CD4-positive, alpha-beta T cell (primary cell): ENCODE results near the gene UQCRHL. TPM values are rescaled to one million over a fixed set of nuclear protein-coding genes. Genes with fewer than 3 reads are reported as not detected.
A peak's percentile ranks its signal among the peaks of the same experiment; 100 is the strongest.

Experiments
- ATAC-seq: fragments of 200-7000 bp; cut with Tn5 transposase; one replicate; pipeline ENCODE4 v1.10.0; 2022; ENCODE audit warnings: mild to moderate bottlenecking; ENCODE audit not compliant: poor library complexity
- CTCF ChIA-PET: fragments of 350-600 bp; sonication (Branson Sonifier 250); formaldehyde crosslinking; loops from one replicate; lab custom pipeline; 2021; ENCODE audit warnings: antibody characterized with exemption, inconsistent platforms; lab: Charles Lee
- POLR2A ChIA-PET: fragments of 350-600 bp; sonication (Branson Sonifier 250); formaldehyde crosslinking; loops from one replicate; lab custom pipeline; 2021; ENCODE audit warnings: antibody characterized with exemption, inconsistent platforms; lab: Charles Lee
- DNase-seq, 14 experiments: peaks; one replicate each; pipeline ENCODE4 v3.0.0-alpha.2; 2013 to 2020; ENCODE audit warnings: mixed read lengths in 2 of 14
- H3K27ac ChIP-seq, 2 donors: one replicate each; pipeline versions ENCODE4 v1.5.1 to v1.7.0; 2013; ENCODE audit warnings: low read length in 2 of 2, low read depth in 1 of 2, mild to moderate bottlenecking in 1 of 2
- H3K27me3 ChIP-seq, 2 experiments: 1 replicate in 1 of 2; 2 replicates in 1 of 2; pipeline versions ENCODE4 v1.6.1 to v1.7.0; 2013; ENCODE audit warnings: low read length in 2 of 2, control low read depth in 1 of 2, mild to moderate bottlenecking in 1 of 2, moderate library complexity in 1 of 2; ENCODE audit not compliant: insufficient read depth in 2 of 2, control insufficient read depth in 1 of 2
- H3K36me3 ChIP-seq: one replicate; pipeline ENCODE4 v1.6.1; 2013; ENCODE audit warnings: low read length, control low read depth; ENCODE audit not compliant: insufficient read depth
- H3K4me1 ChIP-seq: one replicate; pipeline ENCODE4 v1.6.1; 2013; ENCODE audit warnings: low read length, control low read depth; ENCODE audit not compliant: insufficient read depth
- H3K4me3 ChIP-seq: one replicate; pipeline ENCODE4 v1.5.1; 2013; ENCODE audit warnings: mild to moderate bottlenecking, low read length, moderate library complexity
- H3K9me3 ChIP-seq, 2 experiments: 1 replicate in 1 of 2; 2 replicates in 1 of 2; pipeline versions ENCODE4 v1.6.1 to v1.7.0; 2013; ENCODE audit warnings: low read length in 2 of 2, mild to moderate bottlenecking in 2 of 2, control low read depth in 1 of 2, moderate library complexity in 1 of 2; ENCODE audit not compliant: control insufficient read depth in 1 of 2, insufficient read depth in 1 of 2
- H3K27ac Mint-ChIP-seq: one replicate; pipeline ENCODE4 v1.8.0; 2020; ENCODE audit warnings: mixed read lengths
- H3K27me3 Mint-ChIP-seq: one replicate; pipeline ENCODE4 v1.8.0; 2021; ENCODE audit warnings: mixed read lengths
- H3K36me3 Mint-ChIP-seq: one replicate; pipeline ENCODE4 v1.8.0; 2021; ENCODE audit warnings: low read depth, mixed read lengths
- H3K4me1 Mint-ChIP-seq: one replicate; pipeline ENCODE4 v1.8.0; 2021; ENCODE audit warnings: low read depth, mixed read lengths
- H3K4me3 Mint-ChIP-seq: one replicate; pipeline ENCODE4 v1.8.0; 2020; ENCODE audit warnings: mild to moderate bottlenecking, mixed read lengths
- H3K9me3 Mint-ChIP-seq: one replicate; pipeline ENCODE4 v1.8.0; 2020; ENCODE audit warnings: mixed read lengths
- CTCF ChIP-seq: fragments of 200-600 bp; IDR thresholded peaks from one replicate; pipeline ENCODE4 v1.8.0; 2022; ENCODE audit warnings: antibody characterized with exemption, mild to moderate bottlenecking
- intact Hi-C, 2 experiments: fragments of 100-400 bp; cut with DNase I in 1 of 2; cut with micrococcal nuclease in 1 of 2; formaldehyde crosslinking; loops; one replicate each; pipeline versions ENCODE4 v1.15.1 to v1.9.0; 2023 to 2025; cut with DNase I, micrococcal nuclease
- total RNA-seq, 174 experiments: library from RNA in 2 of 174; stranded (reverse) in 2 of 174; gene quantifications; one replicate each; pipeline ENCODE4 v1.2.3 and lab custom pipeline; 2021 to 2026

Gene UQCRHL
- total RNA-seq, 2 experiments from 2014 or later: 0.25 to 0.69 TPM

GRCh38 chr1:15852036-15852827, 44.8 kb upstream of the UQCRHL start:
- H3K4me1 Mint-ChIP-seq: peaks cover 53% of the 10 kb centered on the region
- Histone ChIP-seq H3K27me3 (no peaks in the 10 kb centered on the region), H3K4me1 (peaks cover 28% of the 10 kb centered on the region), H3K27ac (no peak overlapping the region), H3K4me3 (no peak overlapping the region), H3K36me3 (no peaks in the 10 kb centered on the region), H3K9me3 (no peaks in the 10 kb centered on the region)
- DNase-seq (no peak), ATAC-seq (no peak)
- H3K27me3 Mint-ChIP-seq: no peaks in the 10 kb centered on the region
- peak overlapping the region; percentile 29 for H3K27ac Mint-ChIP-seq
- no peak overlapping the region for H3K4me3 Mint-ChIP-seq
- no peaks in the 10 kb centered on the region for H3K9me3 Mint-ChIP-seq
- ChIA-PET CTCF (interaction anchor here (2.2 to 5.4 kb wide), 2 partner anchors 18 to 36 kb away, joined by 11 to 32 read pairs; no protein-coding TSS in a partner anchor), POLR2A (interaction anchor here (10.4 kb wide), 1 partner anchor 16 kb away, joined by 518 read pairs; no protein-coding TSS in a partner anchor)
- no peak for TF ChIP-seq CTCF
- intact Hi-C loops: loop anchor here in 1 of 2 experiments (5.0 to 10.0 kb wide), 3 partner anchors 35 to 125 kb away; partner anchors contain the start of gene ZBTB17
- peaks cover 18% of the 10 kb centered on the region for H3K36me3 Mint-ChIP-seq

GRCh38 chr1:15851210-15852035, 44.0 kb upstream of the UQCRHL start:
- Mint-ChIP-seq H3K36me3 (peaks cover 22% of the 10 kb centered on the region), H3K27ac (peak overlapping the region; percentile 29), H3K4me1 (peaks cover 60% of the 10 kb centered on the region), H3K9me3 (no peaks in the 10 kb centered on the region), H3K4me3 (peak overlapping the region; percentile 65), H3K27me3 (no peaks in the 10 kb centered on the region)
- Histone ChIP-seq H3K27me3 (no peaks in the 10 kb centered on the region), H3K4me1 (peaks cover 36% of the 10 kb centered on the region), H3K4me3 (no peak overlapping the region), H3K9me3 (no peaks in the 10 kb centered on the region), H3K36me3 (no peaks in the 10 kb centered on the region), H3K27ac (no peak overlapping the region)
- CTCF ChIA-PET: interaction anchor here (2.2 to 5.4 kb wide), 2 partner anchors 18 to 35 kb away, joined by 11 to 32 read pairs; no protein-coding TSS in a partner anchor
- intact Hi-C loops: loop anchor here in 1 of 2 experiments (5.0 to 10.0 kb wide), 3 partner anchors 34 to 126 kb away; partner anchors contain the start of gene ZBTB17
- DNase-seq (no peak), ATAC-seq (no peak)
- no peak for TF ChIP-seq CTCF
- POLR2A ChIA-PET: interaction anchor here (0.8 to 10.4 kb wide), 3 partner anchors 8 to 125 kb away, joined by 3 to 518 read pairs (median 9); partner anchors contain the start of gene ZBTB17

GRCh38 chr1:15850471-15851001, 43.1 kb upstream of the UQCRHL start:
- no peaks in the 10 kb centered on the region for H3K9me3 Mint-ChIP-seq
- H3K4me1 ChIP-seq: peaks cover 44% of the 10 kb centered on the region

More at GRCh38 chr1:15850471-15851001, 43.1 kb upstream of the UQCRHL start:
- Mint-ChIP-seq H3K4me3 (peak overlapping the region; percentile 82), H3K27me3 (no peaks in the 10 kb centered on the region), H3K36me3 (peaks cover 22% of the 10 kb centered on the region), H3K27ac (peak overlapping the region; percentile 96), H3K4me1 (peaks cover 60% of the 10 kb centered on the region)
- Histone ChIP-seq H3K27ac (no peak overlapping the region), H3K9me3 (no peaks in the 10 kb centered on the region), H3K27me3 (no peaks in the 10 kb centered on the region), H3K36me3 (no peaks in the 10 kb centered on the region), H3K4me3 (peak overlapping the region; percentile 84)
- intact Hi-C loops: loop anchor here in 1 of 2 experiments (5.0 to 10.0 kb wide), 3 partner anchors 33 to 127 kb away; partner anchors contain the start of gene ZBTB17
- no peak for TF ChIP-seq CTCF
- CTCF ChIA-PET: interaction anchor here (2.2 to 5.4 kb wide), 2 partner anchors 17 to 34 kb away, joined by 11 to 32 read pairs; no protein-coding TSS in a partner anchor
- POLR2A ChIA-PET: interaction anchor here (0.8 to 10.4 kb wide), 5 partner anchors 9 to 125 kb away, joined by 3 to 518 read pairs (median 9); partner anchors contain the start of gene ZBTB17
- DNase-seq (no peak), ATAC-seq (no peak)
